ENCODE measurements around the gene TRAPPC2. TPM values are rescaled to one million over a fixed set of nuclear protein-coding genes. Genes with fewer than 3 reads are reported as not detected.
"Not testable (repeated sequence)": the region's sequence is repeated elsewhere in the genome, so short reads cannot be mapped to it uniquely, and the experiment has no call there.

TRAPPC2 gene
- total RNA-seq, 1 donor: 18.0 TPM

- no peak for DNase-seq (ENCODE audit: low read depth in 2 of 3, low spot score in 2 of 3)
These were observed 57.5 kb downstream of the TRAPPC2 start for GRCh38 chrX:13676885-13677284.

- no peak for DNase-seq (ENCODE audit: low read depth in 2 of 3, low spot score in 2 of 3)
These were observed 61.4 kb downstream of the TRAPPC2 start for GRCh38 chrX:13673016-13673415.

DNA sequence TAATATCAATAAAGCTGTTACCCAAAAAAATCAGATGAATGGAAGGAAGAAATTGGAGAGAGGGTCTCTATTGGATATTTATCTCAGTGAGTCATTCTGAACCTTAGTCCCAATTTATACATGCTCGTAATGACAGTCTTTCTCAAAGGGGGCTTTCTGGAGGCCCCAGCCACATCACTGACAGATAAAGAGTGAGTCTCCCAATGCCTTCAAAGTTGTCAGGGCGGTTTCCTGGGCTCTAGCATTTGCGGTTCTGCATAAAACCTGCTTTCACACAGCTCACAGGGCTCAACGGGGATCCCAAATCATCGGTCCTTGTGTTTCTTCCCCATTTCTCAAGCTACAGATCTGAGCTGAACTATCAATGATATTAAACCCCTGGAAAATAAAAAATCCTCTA lies 64.2 kb downstream of the TRAPPC2 start:
- no peak for DNase-seq (ENCODE audit: low read depth in 2 of 3, low spot score in 2 of 3)

- not testable (repeated sequence) for DNase-seq (ENCODE audit: low read depth in 2 of 3, low spot score in 2 of 3)
These were observed 64.7 kb downstream of the TRAPPC2 start for GRCh38 chrX:13669755-13670154.

DNA sequence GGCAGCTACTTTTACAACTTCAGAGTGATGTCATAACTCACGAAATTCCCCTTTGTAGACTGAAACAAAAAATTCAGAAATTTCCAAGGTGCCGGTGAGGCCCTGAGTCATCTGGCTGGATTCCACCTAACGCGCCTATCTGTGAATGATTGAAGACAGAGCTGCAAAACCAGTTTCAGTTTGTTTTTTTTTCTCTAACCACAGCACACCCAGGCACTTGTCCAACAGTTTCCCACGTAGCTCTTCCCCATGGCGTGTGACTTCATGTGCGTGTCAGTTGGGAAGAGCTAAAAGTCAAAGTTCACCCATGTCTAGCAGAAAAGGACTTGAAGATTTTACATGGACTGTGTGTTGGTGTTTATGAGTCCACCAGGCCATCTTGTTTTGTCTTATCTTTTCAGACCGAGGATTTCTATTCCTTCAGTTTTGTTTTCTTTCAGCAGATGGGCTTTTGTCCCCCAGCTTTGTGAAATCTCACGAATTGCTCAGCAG lies 65.1 kb downstream of the TRAPPC2 start:
- peak in 2 of 3 donors; percentile 65 to 74 for DNase-seq (ENCODE audit: low read depth in 2 of 3, low spot score in 2 of 3)

GRCh38 chrX:13667919-13668318 lies 66.5 kb downstream of the TRAPPC2 start:
- DNase-seq (ENCODE audit: low read depth in 2 of 3, low spot score in 2 of 3): no peak

DNA sequence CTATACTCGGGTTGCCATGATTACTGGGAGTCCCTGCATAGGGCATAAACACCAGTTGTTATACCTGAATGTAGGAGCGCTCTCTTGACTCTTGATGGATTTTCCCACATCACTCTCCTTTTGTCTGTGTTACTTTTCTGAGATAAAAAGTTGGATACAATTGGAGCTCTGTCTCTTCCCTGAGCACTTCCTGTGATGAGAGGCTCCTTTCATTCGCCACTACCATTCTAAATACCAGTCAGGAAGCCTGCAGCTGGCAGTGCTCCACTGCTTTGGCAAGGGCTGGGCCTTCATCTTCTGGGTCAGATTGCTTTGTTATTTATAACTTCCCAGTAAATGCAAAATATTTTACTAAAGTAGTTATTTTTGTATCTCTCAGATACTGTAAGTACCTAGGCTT lies 67.6 kb downstream of the TRAPPC2 start:
- no peak for DNase-seq (ENCODE audit: low read depth in 2 of 3, low spot score in 2 of 3)

GRCh38 chrX:13664020-13664419 lies 70.4 kb downstream of the TRAPPC2 start:
- DNase-seq (ENCODE audit: low read depth in 2 of 3, low spot score in 2 of 3): no peak

DNA sequence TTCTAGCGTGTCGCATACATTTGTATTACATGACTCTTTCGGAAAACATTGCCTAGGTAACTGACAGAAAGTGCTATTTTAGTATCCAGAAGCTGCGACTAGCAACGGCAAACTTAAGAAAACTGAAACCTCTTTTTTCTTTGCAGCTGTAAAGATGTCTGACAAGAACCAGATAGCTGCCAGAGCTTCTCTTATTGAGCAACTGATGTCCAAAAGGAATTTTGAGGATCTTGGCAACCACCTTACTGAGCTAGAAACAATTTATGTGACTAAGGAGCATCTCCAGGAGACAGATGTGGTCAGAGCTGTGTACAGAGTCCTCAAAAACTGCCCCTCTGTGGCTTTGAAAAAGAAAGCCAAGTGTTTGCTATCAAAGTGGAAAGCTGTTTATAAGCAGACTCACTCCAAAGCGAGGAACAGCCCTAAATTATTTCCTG lies 72.0 kb downstream of the TRAPPC2 start:
- DNase-seq (ENCODE audit: low read depth in 2 of 3, low spot score in 2 of 3): no peak

Other genes starting within 250 kb of the TRAPPC2 start
- gene EGFL6, start 165.0 kb downstream of the TRAPPC2 start, total RNA-seq: not detected
- gene TCEANC, start 81.5 kb downstream of the TRAPPC2 start, total RNA-seq: 2.2 TPM
- gene RAB9A, start 45.5 kb downstream of the TRAPPC2 start, total RNA-seq: 9.4 TPM
- gene OFD1, start 128 bp upstream of the TRAPPC2 start, total RNA-seq: 13.7 TPM
- gene GPM6B, start 82.5 kb upstream of the TRAPPC2 start, total RNA-seq: 0.81 TPM